GM21423 (cell line): ENCODE measurements around the gene MIDN.

Source experiments
- ATAC-seq: cut with Tn5 transposase; IDR thresholded peaks from one replicate; pipeline ENCODE4 v1.9.1; 2021; ENCODE audit warnings: mild to moderate bottlenecking, moderate library complexity; ENCODE audit not compliant: unreplicated experiment

Gene MIDN

DNA sequence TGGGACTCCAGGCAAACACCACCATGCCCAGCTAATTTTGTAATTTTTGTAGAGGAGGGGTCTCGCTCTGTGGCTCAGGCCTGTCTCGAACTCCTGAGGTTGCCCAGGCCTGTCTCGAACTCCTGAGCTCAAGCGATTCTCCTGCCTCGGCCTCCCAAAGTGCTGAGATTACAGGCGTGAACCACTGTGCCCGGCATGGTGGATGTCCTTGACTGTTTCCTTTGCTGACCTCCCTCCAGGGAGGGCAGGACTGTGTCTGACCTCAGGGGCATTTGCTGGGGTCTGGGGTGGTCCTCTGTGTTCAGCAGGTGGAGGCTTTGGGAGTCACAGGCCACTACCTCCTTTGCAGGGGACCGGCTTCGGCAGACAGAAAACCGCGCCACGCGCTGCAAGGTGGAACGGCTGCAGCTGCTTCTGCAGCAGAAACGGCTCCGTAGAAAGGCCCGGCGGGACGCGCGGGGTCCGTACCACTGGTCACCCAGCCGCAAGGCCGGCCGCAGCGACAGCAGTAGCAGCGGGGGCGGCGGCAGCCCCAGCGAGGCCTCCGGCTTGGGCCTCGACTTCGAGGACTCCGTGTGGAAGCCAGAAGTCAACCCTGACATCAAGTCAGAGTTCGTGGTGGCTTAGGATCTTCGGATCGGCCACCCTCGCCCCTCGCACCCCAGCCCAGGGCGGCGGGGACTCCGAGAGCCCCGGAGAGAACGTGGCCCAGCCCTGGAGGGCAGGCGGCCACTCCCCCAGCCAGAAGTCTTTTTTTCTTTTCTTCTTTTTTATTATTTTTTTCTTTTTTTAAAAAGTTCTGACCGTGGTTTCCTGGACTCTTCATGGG, 8.5 kb downstream of the MIDN start:
- no peak for ATAC-seq

DNA sequence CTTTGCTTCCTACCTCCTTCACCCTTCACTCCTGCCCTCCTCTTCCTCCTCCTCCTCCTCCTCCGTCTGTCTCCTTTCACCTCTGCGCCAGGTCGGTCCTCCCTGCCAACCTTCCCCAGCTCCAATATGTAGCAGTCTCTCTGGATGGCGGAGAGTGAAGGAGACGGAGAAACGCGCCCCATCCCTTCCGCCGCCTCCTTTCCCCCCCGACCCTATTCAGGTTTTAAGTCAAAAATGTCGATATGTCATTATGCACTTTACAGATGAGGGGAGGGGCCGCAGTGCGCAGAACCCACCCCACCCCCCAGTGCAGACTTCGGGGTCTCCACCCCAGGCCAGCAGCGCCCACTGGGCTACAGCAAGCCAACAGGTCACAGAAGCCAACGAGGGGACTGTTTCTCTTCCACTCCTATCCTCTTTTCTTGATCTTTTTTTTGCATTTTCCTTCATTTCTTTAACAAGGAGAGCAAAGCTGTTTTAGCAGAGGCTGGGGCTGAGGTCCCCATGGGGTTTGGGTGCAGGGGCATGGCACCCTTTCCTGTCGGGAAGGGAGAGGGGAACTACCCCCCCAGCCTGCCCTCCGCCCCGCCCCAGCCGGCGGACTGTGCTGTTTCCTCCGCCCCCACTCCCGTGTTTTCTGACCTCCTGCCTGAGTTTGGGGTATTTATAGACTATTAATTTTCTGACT, 9.2 kb downstream of the MIDN start:
- ATAC-seq = no peak

DNA sequence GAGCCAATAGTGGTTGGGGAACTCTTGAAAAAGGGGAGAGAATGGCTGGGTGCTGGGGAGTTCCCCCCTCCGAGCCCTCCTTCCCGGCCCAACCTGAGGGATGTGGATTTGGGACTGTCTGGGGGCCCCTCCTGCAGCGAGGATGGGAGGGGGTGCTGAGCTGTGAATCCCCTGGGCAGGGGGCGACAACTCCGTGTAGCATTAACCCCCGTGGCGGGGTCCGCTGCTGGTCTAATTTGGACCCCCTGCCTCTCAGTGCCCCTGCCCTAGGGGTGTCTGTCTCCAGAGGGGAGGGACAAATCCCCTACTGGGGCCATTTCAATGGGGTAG, 9.7 kb downstream of the MIDN start:
- ATAC-seq = no peak

DNA sequence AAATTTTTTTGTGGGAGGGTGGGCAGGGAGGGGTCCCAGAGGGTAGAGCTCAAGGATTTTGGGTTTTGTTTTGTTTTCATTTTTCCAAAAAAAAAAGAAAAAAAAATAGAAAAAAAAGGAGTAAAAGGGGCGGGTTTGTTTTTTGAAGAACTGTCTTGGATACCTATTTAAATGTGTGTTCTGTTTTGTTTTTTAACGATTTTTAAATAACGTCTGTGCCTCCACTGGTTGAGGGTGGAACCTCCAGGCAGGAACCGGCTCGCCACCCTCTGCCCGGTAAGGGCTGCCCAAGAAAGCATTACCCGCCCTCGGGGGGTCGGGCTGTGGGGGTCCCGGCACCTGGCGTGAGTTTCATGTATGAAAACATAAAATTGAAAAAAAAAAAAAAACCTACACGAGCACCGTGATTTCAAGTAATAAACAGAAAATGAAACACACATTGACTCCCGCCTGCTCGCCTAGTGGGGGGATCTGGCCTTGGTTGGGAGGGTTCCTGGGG, 10.4 kb downstream of the MIDN start:
- no peak for ATAC-seq

DNA sequence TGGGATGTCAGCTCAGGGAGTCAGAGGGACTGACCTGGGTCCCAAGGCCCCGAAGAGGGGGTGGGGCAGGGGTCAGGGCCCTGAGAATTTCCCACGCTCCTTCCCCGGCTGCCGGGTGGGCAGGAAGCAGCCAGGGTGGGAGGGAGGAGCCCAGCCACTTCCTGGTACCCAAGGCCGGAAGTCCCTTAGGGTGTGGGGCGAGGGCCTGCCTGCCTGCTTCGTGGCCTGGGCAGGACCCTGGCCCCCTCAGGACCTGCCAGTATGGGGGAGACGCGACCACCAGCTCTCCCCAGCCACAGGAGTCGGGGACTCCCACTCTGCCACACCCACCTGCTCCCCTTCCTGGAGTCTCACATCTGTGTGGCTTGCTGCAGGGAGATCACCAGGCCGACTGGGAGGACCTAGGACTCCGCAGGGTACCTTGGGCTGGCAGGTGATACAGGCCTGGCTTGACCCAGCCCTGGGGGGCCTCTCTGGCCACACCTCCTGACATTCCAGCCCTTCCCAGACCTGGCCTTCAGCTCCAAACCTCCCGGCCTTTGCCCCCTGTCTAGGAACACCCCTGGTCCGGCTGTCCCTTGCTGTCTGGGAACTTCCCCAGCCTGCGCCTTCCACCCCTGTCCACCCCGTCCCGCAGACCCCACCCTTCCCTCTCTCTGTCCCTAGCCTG, 11.0 kb downstream of the MIDN start:
- ATAC-seq = peak; percentile 30

DNA sequence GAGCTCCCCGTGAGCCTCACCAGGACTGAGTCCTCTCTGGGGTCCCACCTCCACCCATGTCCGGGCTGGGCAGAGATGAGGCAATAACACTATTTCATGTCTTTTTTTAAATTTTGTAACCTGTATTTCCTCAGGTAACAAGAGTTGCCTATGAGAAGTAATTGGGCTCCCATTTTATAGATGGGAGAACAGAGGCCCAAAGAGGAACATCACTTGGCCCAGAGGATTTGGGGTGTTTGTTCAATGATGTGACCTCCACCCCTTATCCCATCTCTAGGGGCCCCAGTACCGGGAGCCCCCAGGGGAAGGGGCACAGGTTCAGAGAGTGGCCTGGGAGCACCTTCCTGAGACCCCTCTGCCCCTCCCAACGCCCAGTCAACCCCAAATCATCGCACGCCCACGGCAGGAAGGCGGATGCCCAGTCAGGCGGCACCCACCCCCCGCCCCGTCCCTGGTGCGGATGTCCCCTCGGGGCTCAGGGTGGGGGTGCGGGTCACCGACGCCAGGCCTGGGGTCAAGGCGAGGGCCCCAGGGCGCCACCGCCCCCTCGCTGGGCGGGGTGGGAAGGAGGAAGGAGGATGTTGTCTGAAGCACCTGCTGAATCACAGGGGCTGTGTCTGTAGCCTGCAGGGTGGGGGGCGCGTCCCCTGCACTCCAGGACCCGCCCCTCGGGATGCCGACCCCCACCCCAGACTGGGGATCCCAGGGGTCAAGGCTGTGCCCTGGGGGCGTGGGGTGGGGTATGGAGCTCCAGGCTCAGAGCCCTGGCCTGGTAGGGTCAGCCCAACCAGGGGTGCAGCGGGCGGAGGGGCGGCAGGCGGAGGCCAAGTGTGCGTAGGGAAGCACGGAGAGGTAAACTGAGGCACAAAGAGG, 11.7 kb downstream of the MIDN start:
- peak; percentile 20 for ATAC-seq

DNA sequence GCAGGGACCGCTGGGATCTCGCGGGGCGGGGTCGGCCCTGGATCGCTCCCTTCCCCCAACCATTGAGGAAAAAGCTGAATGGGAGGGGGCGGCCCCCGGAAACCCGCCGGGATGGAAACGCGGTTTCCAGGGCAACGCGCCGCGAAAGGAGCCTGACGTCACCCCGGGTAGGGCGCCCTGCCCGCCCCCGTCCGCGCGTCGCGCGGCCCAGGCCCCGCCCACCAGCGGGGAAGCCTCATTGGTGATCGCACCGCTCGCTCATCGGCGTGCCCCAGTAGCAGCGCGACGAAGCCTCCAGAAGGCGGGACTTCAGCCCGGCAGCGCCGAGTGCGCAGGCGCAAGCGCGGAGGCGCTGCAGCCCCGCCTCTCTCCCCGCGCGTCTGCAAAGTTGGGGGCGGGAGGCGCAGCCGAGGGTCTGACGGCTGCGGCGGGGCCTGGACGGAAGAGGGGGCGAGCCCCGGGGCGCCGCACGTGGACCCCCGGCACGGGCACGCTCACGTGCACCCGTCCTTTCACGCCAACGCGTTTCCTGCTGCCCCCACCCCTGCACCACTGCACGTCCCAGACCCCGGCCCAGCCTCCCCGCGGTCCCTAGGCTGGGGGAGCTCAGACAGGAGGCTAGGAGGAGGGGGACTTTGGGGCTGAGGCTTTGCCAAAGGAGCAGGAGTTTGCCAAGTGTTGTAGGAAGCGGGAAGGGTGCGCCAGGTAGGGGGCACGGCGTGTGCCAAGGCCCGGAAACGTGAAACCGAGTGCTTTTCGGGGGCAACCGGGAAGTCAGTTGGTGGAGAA, 12.6 kb downstream of the MIDN start:
- ATAC-seq = peak; percentile 51

DNA sequence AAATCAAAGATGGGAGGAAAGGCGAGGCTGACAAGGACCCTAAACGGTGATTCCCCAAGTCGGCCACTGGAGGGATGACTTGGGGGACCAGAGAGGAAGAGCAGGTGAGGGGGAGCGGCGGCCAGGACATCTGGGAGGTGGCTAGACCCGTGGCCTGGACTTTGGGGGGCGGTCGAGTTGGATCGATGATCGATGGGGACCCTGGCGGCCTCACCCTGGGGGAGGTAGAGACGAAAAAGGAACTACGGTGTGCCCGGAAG, 13.1 kb downstream of the MIDN start:
- ATAC-seq = no peak

DNA sequence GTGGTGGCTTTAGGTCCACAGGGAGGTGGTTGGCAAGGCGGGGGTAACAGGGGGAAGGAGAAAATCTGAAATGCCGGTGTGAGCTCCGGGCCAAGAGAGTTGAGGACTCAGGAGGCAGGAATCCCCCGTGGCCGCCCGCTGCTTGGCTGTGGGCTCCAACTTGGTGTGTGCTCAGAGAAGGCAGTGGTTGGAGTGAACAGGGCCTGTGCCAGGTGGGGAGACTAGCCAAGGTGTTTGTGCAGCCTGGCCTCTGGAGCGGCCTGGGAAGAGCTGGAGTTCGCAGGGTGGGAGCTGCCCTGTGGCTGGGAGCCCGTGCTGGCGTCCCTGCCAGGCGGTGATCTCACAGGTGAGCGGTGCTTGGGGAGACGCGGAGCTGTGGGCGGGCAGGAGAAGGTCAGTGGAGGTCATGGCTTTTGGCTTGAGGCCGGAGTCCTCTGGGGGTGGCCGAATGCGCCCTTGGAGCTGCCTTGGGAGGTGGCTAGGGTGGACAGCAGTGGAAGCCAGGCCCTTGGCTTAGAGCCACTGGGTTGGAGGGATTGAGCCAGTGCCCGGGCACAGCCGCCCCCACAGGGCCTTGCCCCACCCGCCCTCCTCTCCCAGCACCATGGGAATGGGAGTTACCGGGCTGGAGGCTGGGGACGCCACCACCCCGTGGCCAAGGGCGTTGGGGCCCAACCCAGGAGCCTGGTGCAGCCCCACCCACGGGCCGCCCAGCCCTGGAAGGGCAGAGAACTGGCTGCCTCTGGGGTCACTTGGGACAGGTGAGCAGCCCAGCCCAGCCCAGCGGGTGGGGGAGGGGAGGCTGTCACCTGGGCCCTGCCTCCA, 13.6 kb downstream of the MIDN start:
- no peak for ATAC-seq

DNA sequence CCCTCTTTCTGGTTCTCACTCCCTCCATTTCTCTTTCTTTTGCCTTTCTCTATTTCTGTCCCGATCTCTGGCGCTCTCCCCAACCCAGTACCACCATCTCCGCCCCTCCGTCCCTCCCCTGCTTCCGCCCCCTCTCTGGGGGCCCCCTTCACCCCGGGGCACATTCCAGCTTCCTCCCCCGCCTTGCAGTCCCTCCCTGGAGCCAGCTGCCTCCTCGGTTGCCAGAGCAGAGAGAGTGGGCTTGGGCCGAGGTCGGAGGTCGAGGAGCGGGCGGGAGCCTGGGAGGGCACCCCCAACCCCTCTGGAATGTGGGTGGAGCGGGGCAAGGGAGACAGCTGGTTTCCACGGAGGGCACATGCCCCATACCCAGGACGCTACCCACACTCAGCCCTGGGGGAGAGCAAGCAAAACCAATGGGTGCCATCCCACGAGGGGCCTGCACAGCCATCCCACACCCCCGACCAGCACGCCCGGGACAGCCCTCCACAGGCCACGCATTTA, 14.3 kb downstream of the MIDN start:
- ATAC-seq = no peak

DNA sequence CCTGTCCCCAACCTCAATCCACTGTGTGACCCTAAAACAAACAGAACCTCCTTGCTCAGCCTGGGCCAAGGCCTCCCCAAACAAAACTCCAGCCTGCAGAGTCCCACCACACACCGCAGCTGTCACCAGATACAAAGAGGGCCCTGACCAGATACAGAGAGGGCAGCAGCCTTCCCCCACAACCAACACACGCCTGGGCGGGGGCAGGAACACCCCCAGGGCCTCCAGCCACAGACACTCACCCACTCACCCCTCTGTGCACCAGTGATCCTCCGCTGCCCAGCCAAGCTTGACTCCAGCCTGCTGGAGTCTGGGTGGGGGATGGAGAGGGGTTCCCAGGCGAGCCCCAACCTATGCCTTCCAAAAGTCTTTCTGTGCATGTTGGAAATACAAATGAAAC, 14.8 kb downstream of the MIDN start:
- no peak for ATAC-seq

DNA sequence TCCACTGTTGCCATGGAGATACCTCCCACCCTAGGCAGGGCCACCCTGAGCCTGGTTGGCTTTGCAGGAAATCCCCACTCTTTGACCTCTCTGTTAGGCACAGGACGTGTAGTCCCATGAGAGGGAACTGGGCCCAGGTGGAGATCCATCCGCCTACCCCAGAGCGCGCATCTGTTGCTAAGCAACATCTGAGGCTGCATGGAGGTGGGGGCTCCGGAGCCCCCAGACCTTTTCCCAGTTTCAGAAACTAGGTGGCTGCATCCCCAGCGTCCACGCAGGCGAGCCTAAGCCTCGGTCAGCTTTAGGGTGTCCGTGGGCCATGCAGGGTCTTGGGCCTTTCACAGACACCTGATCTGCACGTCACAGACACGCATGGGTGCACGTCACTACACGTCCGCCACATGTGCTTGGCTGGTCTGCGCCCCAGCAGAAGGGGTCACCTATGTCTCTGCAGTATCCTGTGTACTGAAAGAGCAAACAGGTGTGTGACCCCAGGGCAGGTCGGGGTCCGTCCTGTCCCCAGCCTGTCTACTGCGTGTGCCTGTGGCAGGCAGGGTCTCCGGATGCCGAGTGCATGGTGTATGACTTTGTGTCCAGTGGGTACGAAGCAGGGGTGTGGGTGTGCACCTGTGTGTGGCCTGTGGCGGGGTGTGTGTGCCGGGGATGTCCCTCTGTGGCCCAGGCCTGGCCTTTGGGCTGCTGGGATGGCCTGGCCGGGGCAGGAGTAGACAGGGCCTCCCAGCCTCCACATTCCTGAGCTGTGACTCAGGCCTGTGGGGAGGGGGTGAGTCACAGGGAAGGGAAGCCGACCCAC, 16.6 kb downstream of the MIDN start:
- no peak for ATAC-seq

DNA sequence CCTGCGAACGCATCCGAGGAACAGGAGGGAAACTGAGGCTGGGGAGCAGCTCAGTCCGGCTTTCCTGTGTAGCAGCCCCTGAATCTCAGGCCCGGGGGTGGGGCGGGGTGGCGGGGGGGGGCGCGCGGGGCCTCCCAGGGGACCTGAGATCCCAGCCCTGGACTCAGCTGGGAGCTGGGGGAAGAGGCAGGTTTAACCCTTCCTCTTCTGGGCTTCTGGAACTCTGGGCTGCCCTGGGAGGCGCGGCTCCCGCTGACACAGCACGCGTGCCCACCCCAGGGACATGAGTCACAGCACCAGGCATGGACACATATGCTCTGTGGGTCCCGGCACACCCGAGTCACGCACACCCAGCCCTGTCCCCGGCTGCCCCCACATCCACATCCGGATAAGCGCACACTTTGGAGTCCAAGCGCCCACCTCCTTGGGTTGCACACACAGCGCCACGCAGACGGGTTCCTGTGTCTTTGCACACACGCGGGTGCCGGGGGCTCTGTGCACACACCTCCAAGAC, 17.3 kb downstream of the MIDN start:
- no peak for ATAC-seq

DNA sequence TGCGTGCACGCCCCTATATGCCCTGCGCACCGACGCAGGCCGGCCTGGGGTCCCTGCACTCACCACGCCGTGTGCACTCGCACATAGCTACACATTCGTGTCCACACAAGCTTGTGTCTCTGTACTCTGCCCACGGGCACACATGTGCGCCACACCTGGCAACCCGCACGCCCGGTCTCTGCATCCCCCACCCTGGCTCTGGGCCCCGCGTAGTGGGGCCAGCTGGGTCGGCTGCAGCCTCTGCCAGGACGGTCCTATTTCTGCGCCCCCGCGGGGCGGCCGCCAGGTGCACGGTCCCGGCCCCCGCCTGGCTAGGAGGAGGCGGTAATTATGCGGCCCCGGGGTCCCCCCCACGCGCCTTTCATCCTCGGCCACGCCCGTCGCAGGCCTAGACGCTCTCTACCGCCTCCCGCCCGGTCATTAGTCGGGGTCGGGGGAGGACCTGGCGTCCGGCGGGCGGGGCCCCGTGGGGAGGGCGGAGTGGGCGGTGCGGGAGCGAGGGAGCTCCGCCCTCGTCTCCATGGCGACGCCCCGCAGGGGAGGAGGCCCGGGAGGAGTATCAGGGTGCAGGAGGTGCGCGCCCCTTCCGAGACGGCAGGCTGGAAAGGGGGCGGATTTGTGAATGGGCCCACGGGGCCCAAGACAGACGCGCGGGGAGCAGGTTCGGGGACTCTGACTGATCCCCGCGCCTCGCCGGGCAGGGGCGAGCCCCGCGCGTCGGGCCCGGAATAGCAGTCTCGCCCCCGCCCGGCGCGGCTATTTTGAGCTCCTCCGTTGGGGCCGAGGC, 17.9 kb downstream of the MIDN start:
- ATAC-seq = peak; percentile 24

DNA sequence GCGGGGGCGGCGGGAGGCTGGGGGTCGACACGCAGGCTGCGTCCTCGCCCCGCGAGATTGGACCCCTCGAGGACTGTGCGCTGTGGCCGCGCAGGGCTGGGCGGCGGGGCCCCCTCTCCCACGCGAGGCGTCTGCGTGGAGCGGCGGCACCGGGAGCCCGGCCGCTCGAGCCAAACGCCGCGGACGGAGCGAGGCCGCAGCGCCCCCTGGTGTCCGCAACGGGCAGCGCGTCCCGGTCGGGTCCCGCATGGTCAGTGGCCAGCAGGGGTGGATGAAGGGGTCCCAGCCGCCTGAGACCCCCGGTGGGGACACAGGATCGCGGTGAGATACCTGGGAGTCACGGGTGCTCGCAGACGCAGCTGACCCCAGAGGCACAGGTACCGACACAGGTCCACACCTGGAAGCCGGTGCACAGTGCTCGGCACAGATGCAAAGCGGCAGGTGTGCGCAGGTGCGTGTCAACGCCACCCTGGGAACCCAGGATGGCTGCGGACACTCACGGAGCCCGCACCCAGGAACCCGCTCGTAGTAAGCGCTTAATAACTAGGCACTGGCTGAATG, 18.6 kb downstream of the MIDN start:
- peak; percentile 11 for ATAC-seq

DNA sequence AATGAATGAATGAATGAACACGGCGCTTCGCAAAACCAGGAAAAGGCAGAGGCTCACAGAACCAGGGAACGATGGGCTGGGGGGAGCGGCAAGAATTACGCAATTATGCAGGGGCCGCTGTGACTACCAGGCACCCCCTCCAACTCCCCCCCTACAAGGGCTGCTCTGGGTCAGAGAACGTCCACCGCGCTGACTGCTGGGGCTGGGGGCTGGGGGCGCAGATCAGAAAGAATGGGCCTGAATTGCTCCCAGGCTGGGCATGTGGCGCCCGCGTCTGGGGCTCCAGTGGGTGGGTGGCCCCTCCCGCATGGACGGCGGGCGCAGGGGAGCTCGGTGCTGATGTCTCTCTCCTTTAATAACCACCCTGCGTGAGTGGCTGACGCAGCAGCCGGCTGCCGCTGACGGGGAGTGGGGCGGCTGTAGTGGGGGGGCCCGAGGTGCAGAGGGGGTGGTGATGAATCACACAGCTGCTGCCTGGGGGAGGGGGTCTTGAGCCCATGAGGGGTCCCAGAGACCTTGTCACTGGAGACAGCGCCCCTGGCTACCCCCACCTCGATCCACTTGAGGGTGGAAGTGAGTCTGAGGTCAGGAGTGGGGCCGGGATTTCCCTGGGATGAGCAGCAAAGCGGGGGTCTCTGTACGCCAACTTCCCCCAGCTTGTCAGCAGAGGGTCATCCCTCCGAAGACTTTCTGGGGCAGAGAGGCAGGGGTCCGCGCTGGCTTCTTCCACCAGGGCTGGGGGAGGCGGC, 19.3 kb downstream of the MIDN start:
- ATAC-seq = no peak
